ENCODE measurements around the gene BMERB1. TPM values are rescaled to one million over a fixed set of nuclear protein-coding genes. Genes with fewer than 3 reads are reported as not detected.

Gene BMERB1
- total RNA-seq, 3 donors from 2014 or later, result 25.3 to 77.8 (median 38.7) TPM

- DNase-seq (ENCODE audit: low spot score in 2 of 2), result no peak
- Histone ChIP-seq H3K4me3 (no peak overlapping the region), H3K4me1 (no peaks in the 10 kb centered on the region), H3K27ac (no peak overlapping the region), H3K9me3 (peaks cover 0 to 3% of the 10 kb centered on the region in 2 donors), H3K36me3 (no peaks in the 10 kb centered on the region), H3K27me3 (no peaks in the 10 kb centered on the region)
- intact Hi-C loops (cut with DNase I; ENCODE audit: low total_unique reads), result no loop called here
- TF ChIP-seq POLR2A (IDR thresholded peaks at IDR 0.05) (no peak), POLR2AphosphoS5 (IDR thresholded peaks at IDR 0.05) (no peak), CTCF (IDR thresholded peaks at IDR 0.05) (no peak)
These were observed 9.4 kb downstream of the BMERB1 start for GRCh38 chr16:15443753-15444152.

- intact Hi-C loops (cut with DNase I; ENCODE audit: low total_unique reads), result no loop called here
- no peak for TF ChIP-seq POLR2A (IDR thresholded peaks at IDR 0.05)
- Histone ChIP-seq H3K9me3 (peaks cover 0 to 3% of the 10 kb centered on the region in 2 donors), H3K27ac (no peak overlapping the region), H3K4me1 (no peaks in the 10 kb centered on the region), H3K36me3 (no peaks in the 10 kb centered on the region), H3K4me3 (no peak overlapping the region), H3K27me3 (no peaks in the 10 kb centered on the region)
- no peak for DNase-seq (ENCODE audit: low spot score in 2 of 2)
These were observed 9.9 kb downstream of the BMERB1 start for GRCh38 chr16:15444264-15444663.

GRCh38 chr16:15445450-15445849 lies 11.1 kb downstream of the BMERB1 start:
- no peak for DNase-seq (ENCODE audit: low spot score in 2 of 2)
- Histone ChIP-seq H3K27me3 (no peaks in the 10 kb centered on the region), H3K9me3 (peaks cover 0 to 3% of the 10 kb centered on the region in 2 donors), H3K27ac (no peak overlapping the region), H3K36me3 (no peaks in the 10 kb centered on the region), H3K4me3 (no peak overlapping the region), H3K4me1 (no peaks in the 10 kb centered on the region)
- TF ChIP-seq CTCF (IDR thresholded peaks at IDR 0.05), result no peak
- TF ChIP-seq POLR2A (IDR thresholded peaks at IDR 0.05), result no peak
- no peak for TF ChIP-seq POLR2AphosphoS5 (IDR thresholded peaks at IDR 0.05)
- intact Hi-C loops (cut with DNase I; ENCODE audit: low total_unique reads), result no loop called here

GRCh38 chr16:15446901-15447300 lies 12.5 kb downstream of the BMERB1 start:
- Histone ChIP-seq H3K9me3 (peaks cover 0 to 3% of the 10 kb centered on the region in 2 donors), H3K4me3 (no peak overlapping the region), H3K36me3 (no peaks in the 10 kb centered on the region), H3K4me1 (no peaks in the 10 kb centered on the region), H3K27me3 (no peaks in the 10 kb centered on the region), H3K27ac (no peak overlapping the region)
- intact Hi-C loops (cut with DNase I; ENCODE audit: low total_unique reads), result no loop called here
- TF ChIP-seq POLR2AphosphoS5 (IDR thresholded peaks at IDR 0.05) (no peak), CTCF (IDR thresholded peaks at IDR 0.05) (no peak), POLR2A (IDR thresholded peaks at IDR 0.05) (no peak)
- no peak for DNase-seq (ENCODE audit: low spot score in 2 of 2)

- DNase-seq (ENCODE audit: low spot score in 2 of 2), result no peak
- TF ChIP-seq POLR2AphosphoS5 (IDR thresholded peaks at IDR 0.05) (no peak), POLR2A (IDR thresholded peaks at IDR 0.05) (no peak), CTCF (IDR thresholded peaks at IDR 0.05) (no peak)
- Histone ChIP-seq H3K9me3 (peaks cover 0 to 2% of the 10 kb centered on the region in 2 donors), H3K27ac (no peak overlapping the region), H3K36me3 (no peaks in the 10 kb centered on the region), H3K27me3 (no peaks in the 10 kb centered on the region), H3K4me3 (no peak overlapping the region), H3K4me1 (no peaks in the 10 kb centered on the region)
- intact Hi-C loops (cut with DNase I; ENCODE audit: low total_unique reads), result no loop called here
These were observed 16.2 kb downstream of the BMERB1 start for GRCh38 chr16:15450624-15451023.
